Right ventricle myocardium superior (tissue), 1 donor: ENCODE data around the gene RIT1. TPM values are rescaled to one million over a fixed set of nuclear protein-coding genes. Genes with fewer than 3 reads are reported as not detected.
"Not testable (repeated sequence)": the region's sequence is repeated elsewhere in the genome, so short reads cannot be mapped to it uniquely, and the experiment has no call there.

ENCODE experiments used
- ATAC-seq: fragments of 200-7000 bp; cut with Tn5 transposase; one replicate; pipeline ENCODE4 v1.9.1; 2020; ENCODE audit warnings: mild to moderate bottlenecking; ENCODE audit not compliant: poor library complexity
- DNase-seq: peaks from one replicate; pipeline ENCODE4 v3.0.0-alpha.2; 2020
- intact Hi-C: fragments of 100-400 bp; cut with DNase I; formaldehyde crosslinking; loops from one replicate; pipeline ENCODE4 v1.11.2; 2022
- total RNA-seq: library from RNA; stranded (reverse); fragmentation: NEBNext Ultra II Directional; extraction: Animal tissue kit (Norgen Biotek cat#: 25700); gene quantifications from one replicate; pipeline ENCODE4 v1.2.1, GENCODE V29; 2021
- donor health status: DM: no; HTN: yes; CAD: no; lungs with severe emphysema.

RIT1 gene
- total RNA-seq, 1 donor from 2014 or later = 19.0 TPM

- intact Hi-C loops = no loop called here
- DNase-seq = peak; percentile 43
- ATAC-seq = no peak
These were observed 23.9 kb upstream of the RIT1 start for GRCh38 chr1:155934936-155935590.

- DNase-seq = peak; percentile 97
- intact Hi-C loops = no loop called here
- ATAC-seq = peak; percentile 97
These were observed 23.2 kb upstream of the RIT1 start, which contains the start of gene KHDC4 for GRCh38 chr1:155934097-155934935. Gene KHDC4, minus strand, starts transcription at chr1:155934413. Its CDS starts 40 bp downstream, at chr1:155934373.

- ATAC-seq = no peak
- intact Hi-C loops = no loop called here
- DNase-seq = no peak
These were observed 22.5 kb upstream of the RIT1 start for GRCh38 chr1:155933591-155934096.

DNA sequence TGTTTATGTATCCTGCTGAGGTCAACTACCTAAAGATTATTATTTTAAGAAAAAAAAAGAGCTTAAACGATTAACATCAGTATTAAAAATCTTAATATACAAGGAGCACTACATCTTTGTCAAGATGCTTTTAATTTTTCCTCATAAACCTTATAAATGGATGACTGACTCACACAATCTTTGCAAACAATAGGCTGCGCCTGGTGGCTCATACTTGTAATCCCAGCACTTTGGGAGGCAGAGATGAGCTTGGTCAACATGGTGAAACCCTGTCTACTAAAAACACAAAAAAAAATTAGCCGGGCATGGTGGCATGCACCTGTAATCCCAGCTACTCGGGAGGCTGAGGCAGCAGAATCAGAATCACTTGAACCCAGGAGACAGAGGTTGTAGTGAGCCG, 21.3 kb upstream of the RIT1 start:
- intact Hi-C loops = no loop called here
- DNase-seq (no peak), ATAC-seq (no peak)

- intact Hi-C loops = no loop called here
- no peak for DNase-seq
These were observed 20.9 kb upstream of the RIT1 start for GRCh38 chr1:155932081-155932480.

DNA sequence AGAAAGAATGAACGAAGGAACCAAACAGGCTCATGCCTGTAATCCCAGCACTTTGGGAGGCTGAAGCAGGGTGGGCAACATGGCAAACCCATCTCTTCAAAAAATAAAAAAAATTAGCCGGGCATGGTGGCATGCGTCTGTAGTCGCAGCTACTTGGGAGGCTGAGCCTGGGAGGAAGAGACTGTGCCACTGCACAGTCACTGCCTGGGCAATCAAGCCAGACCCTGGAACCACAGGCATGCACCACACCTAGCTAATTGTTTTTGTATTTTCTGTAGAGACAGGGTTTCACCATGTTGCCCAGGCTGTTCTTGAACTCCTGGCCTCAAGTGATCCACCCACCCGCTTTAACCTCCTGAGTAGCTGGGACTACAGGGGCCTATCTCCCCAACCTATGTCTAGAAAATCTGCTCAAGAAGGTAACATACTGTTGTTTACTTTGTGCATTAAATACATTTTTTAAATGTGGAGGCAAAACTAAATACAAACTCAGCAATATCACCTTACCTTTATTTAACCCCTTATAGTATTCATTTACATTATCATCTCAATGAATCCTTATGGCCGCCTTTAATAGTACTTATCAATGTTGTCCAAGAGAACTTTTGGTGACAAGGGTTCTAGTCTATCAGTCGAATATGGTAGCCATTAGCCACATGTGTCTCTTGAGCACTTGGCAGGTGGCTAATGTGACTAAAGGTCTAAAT, 20.3 kb upstream of the RIT1 start:
- peak; percentile 10 for DNase-seq
- no peak for ATAC-seq
- intact Hi-C loops = no loop called here

More at GRCh38 chr1:155932081-155932480, 20.9 kb upstream of the RIT1 start:
- no peak for ATAC-seq

DNA sequence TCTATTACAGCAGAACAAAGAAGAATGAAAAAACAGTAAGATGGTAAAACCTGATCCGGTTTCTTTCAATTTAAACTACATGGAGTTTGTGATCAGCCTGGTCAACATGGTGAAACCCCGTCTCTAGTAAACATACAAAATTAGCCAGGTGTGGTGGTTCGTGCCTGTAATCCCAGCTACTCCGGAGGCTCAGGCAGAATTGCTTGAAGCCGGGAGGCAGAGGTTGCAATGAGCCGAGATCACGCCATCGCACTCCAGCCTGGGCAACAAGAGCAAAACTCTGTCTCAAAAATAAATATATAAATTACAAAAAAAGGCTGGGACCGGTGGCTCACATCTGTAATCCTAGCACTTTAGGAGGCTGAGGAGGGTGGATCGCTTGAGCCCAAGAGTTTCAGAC, 19.6 kb upstream of the RIT1 start:
- ATAC-seq, intact Hi-C loops, DNase-seq: not testable (repeated sequence)

DNA sequence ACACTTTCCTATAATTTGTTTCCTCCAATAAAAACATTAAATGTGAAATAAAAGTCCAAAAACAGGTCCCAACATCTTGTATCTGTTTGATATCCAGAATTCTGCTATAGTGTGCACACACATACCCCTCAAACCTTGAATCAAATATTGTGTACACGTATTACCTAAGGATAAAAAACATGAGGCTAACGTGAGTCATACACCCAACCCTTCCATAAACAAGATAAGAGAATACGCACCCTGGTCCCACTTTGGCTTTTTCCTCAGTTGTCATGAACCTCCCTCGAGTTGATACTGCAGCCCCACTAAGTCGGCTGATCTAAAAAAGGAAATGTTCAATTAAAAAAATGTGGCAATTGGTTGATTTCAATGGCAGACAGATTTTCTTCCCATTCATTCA, 17.9 kb upstream of the RIT1 start:
- intact Hi-C loops = no loop called here
- DNase-seq (no peak), ATAC-seq (no peak)

- intact Hi-C loops = no loop called here
- DNase-seq (no peak), ATAC-seq (no peak)
These were observed 14.4 kb upstream of the RIT1 start for GRCh38 chr1:155925506-155925905.

- ATAC-seq = no peak
- intact Hi-C loops = no loop called here
- no peak for DNase-seq
These were observed 9.6 kb upstream of the RIT1 start for GRCh38 chr1:155920717-155921116.

DNA sequence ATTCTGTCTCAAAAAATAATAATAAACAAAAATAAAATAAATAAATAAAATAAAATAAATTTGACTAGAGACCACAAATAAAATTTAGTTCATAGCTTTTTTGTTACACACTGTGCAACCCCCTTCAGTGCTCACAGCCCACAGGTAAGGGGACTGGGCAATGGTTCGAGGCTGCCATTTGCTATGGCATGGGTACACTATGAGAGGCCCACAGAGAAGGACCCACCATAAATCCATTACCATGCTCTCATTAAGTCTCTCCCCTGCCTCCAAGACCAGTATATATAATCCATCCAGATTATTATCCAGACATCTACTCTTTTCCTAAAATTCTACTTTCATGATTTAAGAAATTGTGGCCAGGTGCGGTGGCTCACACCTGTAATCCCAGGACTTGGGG, 8.7 kb upstream of the RIT1 start:
- intact Hi-C loops = loop anchor here (10.0 kb wide), 1 partner anchor 145 kb away; no protein-coding TSS in a partner anchor
- no peak for ATAC-seq
- DNase-seq = no peak

GRCh38 chr1:155918660-155919059, 7.5 kb upstream of the RIT1 start:
- DNase-seq (no peak), ATAC-seq (no peak)
- intact Hi-C loops = loop anchor here (10.0 kb wide), 1 partner anchor 144 kb away; no protein-coding TSS in a partner anchor

DNA sequence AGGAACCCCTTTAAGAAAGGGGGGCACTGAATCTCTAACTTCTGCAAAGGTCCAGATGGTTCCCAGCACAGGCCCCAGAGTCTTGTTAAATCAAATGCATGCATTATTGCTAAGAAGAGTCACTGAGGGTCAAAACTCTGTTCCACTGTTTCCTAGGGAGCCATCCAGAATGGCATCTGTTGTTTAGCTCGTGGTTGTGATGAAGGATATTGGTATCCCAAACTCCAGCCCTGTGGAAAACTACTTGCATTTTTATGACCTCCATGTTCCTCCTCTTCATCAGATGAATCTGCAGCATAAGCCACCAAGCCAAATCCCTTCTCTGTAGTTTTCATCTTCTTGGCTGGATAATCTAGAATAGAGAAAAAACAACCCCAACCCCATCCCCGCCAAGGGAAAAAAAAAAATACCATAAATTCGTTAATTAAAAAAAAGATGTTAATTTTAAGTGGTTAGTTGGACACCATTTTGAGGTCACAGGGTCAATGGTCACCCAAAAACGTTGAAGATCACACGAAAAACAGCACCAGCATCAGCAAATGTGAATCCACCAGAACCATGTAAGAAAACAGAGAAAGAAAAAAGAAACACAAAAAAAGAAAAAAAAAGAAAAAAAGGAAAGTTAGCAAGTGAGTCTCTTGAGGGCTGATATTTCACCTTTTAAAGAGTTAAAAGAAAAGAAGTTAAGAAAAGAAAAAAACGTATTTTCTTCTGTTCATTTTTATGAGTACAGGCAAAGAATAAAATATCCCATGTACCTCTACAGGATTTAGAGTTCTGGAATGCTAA, 3.0 kb upstream of the RIT1 start:
- no peak for ATAC-seq
- no peak for DNase-seq
- intact Hi-C loops = loop anchor here (10.0 kb wide), 1 partner anchor 139 kb away; no protein-coding TSS in a partner anchor

DNA sequence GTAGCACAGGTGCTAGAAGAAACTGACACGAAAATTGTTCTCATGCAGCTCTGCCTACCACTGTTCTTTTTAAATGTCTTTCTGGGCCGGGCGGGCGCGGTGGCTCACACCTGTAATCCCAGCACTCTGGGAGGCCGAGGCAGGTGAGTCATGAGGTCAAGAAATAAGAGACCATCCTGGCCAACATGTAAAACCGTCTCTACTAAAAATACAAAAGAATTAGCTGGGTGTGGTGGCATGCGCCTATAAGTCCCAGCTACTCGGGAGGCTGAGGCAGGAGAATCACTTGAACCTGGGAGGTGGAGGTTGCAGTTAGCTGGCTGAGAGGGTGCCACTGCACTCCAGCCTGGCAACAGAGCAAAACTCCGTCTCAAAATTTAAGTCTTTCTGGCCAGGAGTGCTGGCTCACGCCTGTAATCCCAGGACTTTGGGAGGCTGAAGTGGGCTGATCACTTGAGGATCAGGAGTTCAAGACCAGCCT, 947 bp upstream of the RIT1 start:
- ATAC-seq = no peak

DNA sequence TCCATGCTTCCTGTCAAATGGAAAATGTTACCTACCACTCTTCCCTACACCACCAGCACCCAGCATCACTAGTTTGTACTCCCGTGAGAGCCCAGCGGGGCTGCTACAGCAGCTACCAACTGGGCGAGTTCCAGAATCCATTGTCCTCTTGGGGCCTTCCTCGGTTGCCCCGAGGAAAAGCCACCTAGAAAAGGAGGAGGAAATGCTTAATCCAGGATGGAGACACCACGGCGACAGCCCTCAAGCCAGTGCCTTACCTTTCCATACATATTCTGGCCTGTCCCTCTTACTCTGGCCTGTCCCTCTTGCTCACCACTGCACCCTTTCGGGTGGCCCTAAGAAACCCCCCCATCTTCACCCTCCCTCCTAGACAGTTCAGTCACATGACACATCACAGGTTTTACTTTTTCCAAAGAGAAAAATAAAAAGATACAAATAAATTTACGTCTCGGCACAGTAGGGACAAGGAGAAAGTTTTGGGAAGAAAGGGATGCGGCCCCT, 478 bp downstream of the RIT1 start:
- ATAC-seq (peak; percentile 69), DNase-seq (no peak)
- intact Hi-C loops = loop anchor here (10.0 kb wide), 1 partner anchor 136 kb away; no protein-coding TSS in a partner anchor

More for the DNA sequence above, 947 bp upstream of the RIT1 start:
- intact Hi-C loops = loop anchor here (10.0 kb wide), 1 partner anchor 137 kb away; no protein-coding TSS in a partner anchor
- DNase-seq = no peak

- intact Hi-C loops = loop anchor here (10.0 kb wide), 1 partner anchor 135 kb away; no protein-coding TSS in a partner anchor
- no peak for DNase-seq
- ATAC-seq = peak; percentile 23
These were observed 1.3 kb downstream of the RIT1 start for GRCh38 chr1:155909894-155910293.

DNA sequence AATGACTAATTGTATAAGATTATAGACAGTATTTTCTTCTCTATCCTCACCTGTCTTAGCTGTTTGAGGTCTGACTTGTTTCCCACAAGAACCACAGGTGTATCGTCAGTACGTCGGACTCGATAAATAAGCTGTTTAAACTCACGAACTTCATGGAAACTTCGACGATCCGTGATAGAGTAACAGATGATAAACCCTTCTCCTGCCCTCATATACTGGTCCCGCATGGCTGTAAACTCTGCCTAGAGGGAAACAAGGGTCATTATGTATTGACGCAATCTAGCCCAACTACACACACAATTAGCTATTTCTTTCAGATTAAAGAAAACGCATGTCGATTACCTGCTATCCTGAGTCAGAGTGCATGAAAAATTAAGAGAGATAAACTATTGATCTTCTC, 6.9 kb downstream of the RIT1 start:
- intact Hi-C loops = no loop called here
- ATAC-seq (no peak), DNase-seq (no peak)

DNA sequence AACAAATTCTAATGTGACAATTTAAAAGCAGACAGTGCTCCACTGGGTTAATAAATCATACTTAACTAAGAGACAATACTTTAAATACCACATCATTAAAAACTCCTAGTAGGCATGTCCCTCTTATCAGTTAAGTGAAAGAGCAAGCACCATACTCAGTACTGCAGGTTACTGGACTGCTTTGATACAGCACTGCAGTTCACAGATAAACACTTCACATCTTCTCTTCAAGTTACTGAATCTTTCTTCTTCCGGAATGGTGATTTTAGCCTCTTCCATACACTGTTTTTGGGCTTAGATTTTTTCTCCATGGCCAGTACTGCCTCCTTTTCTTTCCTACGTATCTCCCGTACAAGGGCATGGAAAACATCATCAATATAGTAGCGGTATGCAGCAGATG, 11.0 kb downstream of the RIT1 start:
- intact Hi-C loops = no loop called here
- DNase-seq (no peak), ATAC-seq (no peak)
